Smooth muscle cell (in vitro differentiated cells): ENCODE measurements around the gene STK11. TPM values are rescaled to one million over a fixed set of nuclear protein-coding genes. Genes with fewer than 3 reads are reported as not detected.
A peak's percentile ranks its signal among the peaks of the same experiment; 100 is the strongest.

ENCODE experiments used
- DNase-seq: peaks from one replicate; lab custom pipeline; 2025; ENCODE audit not compliant: unreplicated experiment; lab: John Stamatoyannopoulos, UW
- H2AFZ ChIP-seq: fragments of 200-600 bp; sonication (generic); 2 replicates; pipeline ENCODE4 v1.6.0; 2016; ENCODE audit warnings: antibody characterized with exemption, low read depth, mild to moderate bottlenecking
- H3F3A ChIP-seq: fragments of 200-600 bp; sonication (generic); 2 replicates; pipeline ENCODE4 v1.6.0; 2017; ENCODE audit warnings: antibody characterized with exemption, low read depth
- H3K27ac ChIP-seq: fragments of 200-600 bp; sonication (generic); 2 replicates; pipeline ENCODE4 v1.5.1; 2016; ENCODE audit warnings: low read depth, mild to moderate bottlenecking
- H3K27me3 ChIP-seq: fragments of 200-600 bp; sonication (generic); 2 replicates; pipeline ENCODE4 v1.6.1; 2016; ENCODE audit warnings: low read depth, mild to moderate bottlenecking
- H3K36me3 ChIP-seq: fragments of 200-600 bp; sonication (generic); 2 replicates; pipeline ENCODE4 v1.5.1; 2016; ENCODE audit warnings: low read depth
- H3K4me1 ChIP-seq: fragments of 200-600 bp; sonication (generic); 2 replicates; pipeline ENCODE4 v1.5.1; 2016; ENCODE audit warnings: low read depth
- H3K4me2 ChIP-seq: fragments of 200-600 bp; sonication (generic); 2 replicates; pipeline ENCODE4 v1.6.0; 2016; ENCODE audit warnings: mild to moderate bottlenecking
- H3K4me3 ChIP-seq: fragments of 200-600 bp; sonication (generic); 2 replicates; pipeline ENCODE4 v1.5.1; 2016; ENCODE audit warnings: mild to moderate bottlenecking
- H3K79me2 ChIP-seq: fragments of 200-600 bp; sonication (generic); 2 replicates; pipeline ENCODE4 v1.6.0; 2016; ENCODE audit warnings: low read depth, mild to moderate bottlenecking
- H3K9ac ChIP-seq: fragments of 200-600 bp; sonication (generic); 2 replicates; pipeline ENCODE4 v1.6.0; 2016; ENCODE audit warnings: low read depth
- H3K9me3 ChIP-seq: fragments of 200-600 bp; sonication (generic); replicated peaks from 2 replicates; pipeline ENCODE4 v1.5.1; 2016; ENCODE audit warnings: low read depth
- H4K20me1 ChIP-seq: fragments of 200-600 bp; sonication (generic); 2 replicates; pipeline ENCODE4 v1.6.0; 2016; ENCODE audit warnings: low read depth
- CTCF ChIP-seq: fragments of 200-600 bp; sonication (generic); IDR thresholded peaks from 2 replicates; pipeline ENCODE4 v1.5.1; 2017; ENCODE audit warnings: borderline replicate concordance, mild to moderate bottlenecking, antibody characterized with exemption; ENCODE audit not compliant: insufficient read depth, poor library complexity, severe bottlenecking
- WGBS: methylation state at CpG from one replicate; pipeline ENCODE4 v1.1.7; 2016; ENCODE audit warnings: low lambda C conversion rate; 5-methylcytosine and 5-hydroxymethylcytosine counted together
- polyA plus RNA-seq: library from polyadenylated mRNA; unstranded; fragments of >200 nt; fragmentation: Nextera tagmentation; extraction: Ambion mirVana; gene quantifications from 2 replicates; pipeline ENCODE4 v1.2.1, GENCODE V29; 2016
- total RNA-seq: library from RNA; depleted of rRNA; stranded (reverse); fragments of >200 nt; gene quantifications from 2 replicates; pipeline ENCODE4 v1.2.3, GENCODE V29; 2014

Gene STK11
- total and polyA plus RNA-seq, 2 experiments from 2014 or later: 23.6 to 62.3 TPM

- peak; percentile 80 for DNase-seq
- WGBS: 2% methylated on average over 55 of the region's 59 CpGs
- peak overlapping the region; percentile 80 for H3K9ac ChIP-seq
These were observed 61.4 kb downstream of the STK11 start for GRCh38 chr19:1266916-1267476.

GRCh38 chr19:1267477-1268225 lies 62.1 kb downstream of the STK11 start:
- DNase-seq: peak; percentile 41
- no peaks in the 10 kb centered on the region for H3K9me3 ChIP-seq
- peaks cover 51% of the 10 kb centered on the region for H3F3A ChIP-seq
- peak overlapping the region; percentile 91 for H3K4me2 ChIP-seq
- H3K79me2 ChIP-seq: peaks cover 30% of the 10 kb centered on the region
- H3K4me3 ChIP-seq: peak overlapping the region; percentile 68
- peaks cover 36% of the 10 kb centered on the region for H4K20me1 ChIP-seq
- H3K36me3 ChIP-seq: peaks cover 4% of the 10 kb centered on the region
- peak overlapping the region; percentile 82 for H3K27ac ChIP-seq
- 22% methylated on average over 33 of the region's 35 CpGs for WGBS
- TF ChIP-seq CTCF: no peak
- peaks cover 49% of the 10 kb centered on the region for H3K4me1 ChIP-seq
- peak overlapping the region; percentile 80 for H3K9ac ChIP-seq
- no peaks in the 10 kb centered on the region for H3K27me3 ChIP-seq
- no peak overlapping the region for H2AFZ ChIP-seq

More at GRCh38 chr19:1266916-1267476, 61.4 kb downstream of the STK11 start:
- no peaks in the 10 kb centered on the region for H3K9me3 ChIP-seq
- H3K27ac ChIP-seq: peak overlapping the region; percentile 97
- no peaks in the 10 kb centered on the region for H3K36me3 ChIP-seq
- no peak overlapping the region for H2AFZ ChIP-seq
- peaks cover 49% of the 10 kb centered on the region for H3F3A ChIP-seq
- no peaks in the 10 kb centered on the region for H3K27me3 ChIP-seq
- peak; percentile 97 for TF ChIP-seq CTCF
- H3K4me3 ChIP-seq: peak overlapping the region; percentile 68
- peaks cover 29% of the 10 kb centered on the region for H4K20me1 ChIP-seq
- H3K4me1 ChIP-seq: peaks cover 56% of the 10 kb centered on the region
- peak overlapping the region; percentile 91 for H3K4me2 ChIP-seq
- peaks cover 24% of the 10 kb centered on the region for H3K79me2 ChIP-seq

- H3K36me3 ChIP-seq: peaks cover 8% of the 10 kb centered on the region
- H3K27ac ChIP-seq: peak overlapping the region; percentile 82
- peak overlapping the region; percentile 91 for H3K4me2 ChIP-seq
- no peak overlapping the region for H3K9ac ChIP-seq
- 66% methylated on average over 32 of the region's 40 CpGs for WGBS
- DNase-seq: no peak
- no peak overlapping the region for H3K4me3 ChIP-seq
- peaks cover 44% of the 10 kb centered on the region for H4K20me1 ChIP-seq
- H3K4me1 ChIP-seq: peaks cover 48% of the 10 kb centered on the region
- H3K27me3 ChIP-seq: no peaks in the 10 kb centered on the region
- H3K79me2 ChIP-seq: peaks cover 38% of the 10 kb centered on the region
- TF ChIP-seq CTCF: no peak
- H3K9me3 ChIP-seq: no peaks in the 10 kb centered on the region
- H3F3A ChIP-seq: peaks cover 54% of the 10 kb centered on the region
- H2AFZ ChIP-seq: no peak overlapping the region
These were observed 62.9 kb downstream of the STK11 start for GRCh38 chr19:1268226-1269064.
